ENCODE measurements around the gene SYTL5.

- TF ChIP-seq CTCF (IDR thresholded peaks at IDR 0.05) (no peak), POLR2A (IDR thresholded peaks at IDR 0.05; ENCODE audit: low read length) (no peak), USF2 (IDR thresholded peaks at IDR 0.05) (no peak), REST (IDR thresholded peaks at IDR 0.05) (no peak), RAD21 (conservative IDR thresholded peaks at IDR 0.05 in 1 of 2, IDR thresholded peaks at IDR 0.05 in 1 of 2) (no peak), MYC (IDR thresholded peaks at IDR 0.05; ENCODE audit: borderline replicate concordance, low read length) (no peak), CBX8 (IDR thresholded peaks at IDR 0.05) (no peak), PHF8 (IDR thresholded peaks at IDR 0.05; ENCODE audit: borderline replicate concordance, low read depth) (no peak), KDM5A (IDR thresholded peaks at IDR 0.05) (no peak), NFE2L2 (conservative IDR thresholded peaks at IDR 0.05; ENCODE audit: low read length) (no peak)
Observed at GRCh38 chrX:38018766-38019425, 12.5 kb downstream of the SYTL5 start.

All from A549 (cell line).